GM23248 (cell line): ENCODE data around the gene GAL3ST1. TPM values are rescaled to one million over a fixed set of nuclear protein-coding genes. Genes with fewer than 3 reads are reported as not detected.
A peak's percentile ranks its signal among the peaks of the same experiment; 100 is the strongest.

Source experiments
- DNase-seq: peaks from one replicate; pipeline ENCODE4 v3.0.0-alpha.2; 2015
- H2AFZ ChIP-seq: fragments of 200-600 bp; sonication (generic); 2 replicates; pipeline ENCODE4 v1.6.1; 2016; ENCODE audit warnings: antibody characterized with exemption
- H3F3A ChIP-seq: fragments of 200-600 bp; sonication (generic); 2 replicates; pipeline ENCODE4 v1.6.1; 2016; ENCODE audit warnings: mild to moderate bottlenecking, antibody characterized with exemption, mixed run types; ENCODE audit not compliant: insufficient read depth
- H3K27ac ChIP-seq: fragments of 200-600 bp; sonication (generic); 2 replicates; pipeline ENCODE4 v1.5.1; 2016; ENCODE audit warnings: mild to moderate bottlenecking
- H3K27me3 ChIP-seq: fragments of 200-600 bp; sonication (generic); replicated peaks from 2 replicates; pipeline ENCODE4 v1.6.1; 2016; ENCODE audit warnings: mild to moderate bottlenecking; ENCODE audit not compliant: insufficient read depth
- H3K36me3 ChIP-seq: fragments of 200-600 bp; sonication (generic); 2 replicates; pipeline ENCODE4 v1.6.1; 2016; ENCODE audit warnings: low read depth, mild to moderate bottlenecking
- H3K4me1 ChIP-seq: fragments of 200-600 bp; sonication (generic); 2 replicates; pipeline ENCODE4 v1.6.1; 2016; ENCODE audit warnings: mild to moderate bottlenecking; ENCODE audit not compliant: insufficient read depth
- H3K4me2 ChIP-seq: fragments of 200-600 bp; sonication (generic); one replicate; pipeline ENCODE4 v1.6.1; 2016; ENCODE audit warnings: mild to moderate bottlenecking; ENCODE audit not compliant: unreplicated experiment
- H3K4me3 ChIP-seq: fragments of 200-600 bp; sonication (generic); 2 replicates; pipeline ENCODE4 v1.5.1; 2016; ENCODE audit warnings: mild to moderate bottlenecking
- H3K79me2 ChIP-seq: fragments of 200-600 bp; sonication (generic); 2 replicates; pipeline ENCODE4 v1.6.1; 2016; ENCODE audit warnings: mild to moderate bottlenecking; ENCODE audit not compliant: insufficient read depth
- H3K9ac ChIP-seq: fragments of 200-600 bp; sonication (generic); 2 replicates; pipeline ENCODE4 v1.6.1; 2016; ENCODE audit warnings: mild to moderate bottlenecking
- H3K9me2 ChIP-seq: fragments of 200-600 bp; sonication (generic); 2 replicates; pipeline ENCODE4 v1.6.1; 2016; ENCODE audit warnings: mixed run types, mild to moderate bottlenecking, moderate library complexity; ENCODE audit not compliant: insufficient read depth
- H3K9me3 ChIP-seq: fragments of 200-600 bp; sonication (generic); one replicate; pipeline ENCODE4 v1.6.1; 2017; ENCODE audit warnings: low read depth
- H4K20me1 ChIP-seq: fragments of 200-600 bp; sonication (generic); 2 replicates; pipeline ENCODE4 v1.6.0; 2016; ENCODE audit not compliant: insufficient read depth
- EZH2 ChIP-seq: fragments of 200-600 bp; sonication (generic); IDR thresholded peaks from 2 replicates; pipeline ENCODE4 v1.6.1; 2018; ENCODE audit warnings: antibody characterized with exemption, mild to moderate bottlenecking; ENCODE audit not compliant: insufficient read depth, poor library complexity, severe bottlenecking
- EZH2phosphoT487 ChIP-seq: fragments of 200-600 bp; sonication (generic); IDR thresholded peaks from 2 replicates; pipeline ENCODE4 v1.6.1; 2018; ENCODE audit warnings: antibody characterized with exemption, moderate library complexity, mild to moderate bottlenecking, low read depth; ENCODE audit not compliant: insufficient read depth
- WGBS, 2 experiments: methylation state at CpG; one replicate each; pipeline ENCODE4 v1.1.6; 2015 to 2017; ENCODE audit warnings: low lambda C conversion rate in 2 of 2, low coverage in 1 of 2; ENCODE audit errors: missing lambda C conversion rate in 2 of 2; 5-methylcytosine and 5-hydroxymethylcytosine counted together
- in situ Hi-C: fragments of 300-500 bp; cut with MboI; formaldehyde crosslinking; loops from 2 replicates; pipeline ENCODE4 v1.15.0; 2020
- polyA plus RNA-seq: library from polyadenylated mRNA; unstranded; fragments of >200 nt; fragmentation: Nextera tagmentation; extraction: Ambion mirVana; gene quantifications from 2 replicates; pipeline ENCODE4 v1.2.1, GENCODE V29; 2016
- total RNA-seq: library from RNA; depleted of rRNA; stranded (reverse); fragments of >200 nt; shearing (Covaris generic); gene quantifications from 2 replicates; pipeline ENCODE4 v1.2.3, GENCODE V29; 2014

GAL3ST1 gene
- total and polyA plus RNA-seq, 2 experiments from 2014 or later, result not detected

GRCh38 chr22:30614879-30615278 is 40.4 kb upstream of the GAL3ST1 start:
- Histone ChIP-seq H3K27ac (no peak overlapping the region), H2AFZ (no peak overlapping the region), H3K4me2 (no peak overlapping the region), H3K79me2 (no peaks in the 10 kb centered on the region), H3K4me1 (no peaks in the 10 kb centered on the region), H3K27me3 (no peaks in the 10 kb centered on the region), H3F3A (no peaks in the 10 kb centered on the region), H3K9me3 (no peaks in the 10 kb centered on the region), H4K20me1 (no peaks in the 10 kb centered on the region), H3K4me3 (no peak overlapping the region), H3K36me3 (no peaks in the 10 kb centered on the region), H3K9me2 (no peaks in the 10 kb centered on the region), H3K9ac (no peak overlapping the region)
- in situ Hi-C loops, result no loop called here
- no peak for DNase-seq
- no peak for TF ChIP-seq EZH2
- TF ChIP-seq EZH2phosphoT487, result no peak

- Histone ChIP-seq H3K27ac (no peak overlapping the region), H3K27me3 (no peaks in the 10 kb centered on the region), H3K9ac (no peak overlapping the region), H3K9me2 (no peaks in the 10 kb centered on the region), H3K4me1 (peaks cover 5% of the 10 kb centered on the region), H3F3A (0 out of 2 replicates have a peak, but pooled peaks cover 2% of the 10 kb centered on the region), H4K20me1 (no peaks in the 10 kb centered on the region), H2AFZ (no peak overlapping the region), H3K79me2 (no peaks in the 10 kb centered on the region), H3K9me3 (no peaks in the 10 kb centered on the region), H3K4me3 (no peak overlapping the region), H3K4me2 (no peak overlapping the region), H3K36me3 (no peaks in the 10 kb centered on the region)
- no peak for DNase-seq
- 91 to 95% methylated on average over 7 of the region's 7 CpGs for WGBS, 2 experiments
- TF ChIP-seq EZH2 (no peak), EZH2phosphoT487 (no peak)
- in situ Hi-C loops, result no loop called here
These were observed 39.8 kb upstream of the GAL3ST1 start for GRCh38 chr22:30614268-30614667.

- Histone ChIP-seq H3K9me2 (no peaks in the 10 kb centered on the region), H3K4me2 (no peak overlapping the region), H4K20me1 (no peaks in the 10 kb centered on the region), H3K27ac (no peak overlapping the region), H2AFZ (no peak overlapping the region), H3K4me1 (peaks cover 12% of the 10 kb centered on the region), H3K27me3 (no peaks in the 10 kb centered on the region), H3K4me3 (no peak overlapping the region), H3K79me2 (no peaks in the 10 kb centered on the region), H3K9me3 (no peaks in the 10 kb centered on the region), H3F3A (peaks cover 9% of the 10 kb centered on the region; the same call in 1 of the 2 replicates), H3K36me3 (no peaks in the 10 kb centered on the region), H3K9ac (no peak overlapping the region)
- in situ Hi-C loops, result no loop called here
- no peak for DNase-seq
- TF ChIP-seq EZH2phosphoT487, result no peak
- TF ChIP-seq EZH2, result no peak
- WGBS, 2 experiments, result 85 to 90% methylated on average over 8 of the region's 8 CpGs
These were observed 38.3 kb upstream of the GAL3ST1 start for GRCh38 chr22:30612789-30613188.

- no peaks in the 10 kb centered on the region for H3K27me3 ChIP-seq
- H3K4me2 ChIP-seq, result no peak overlapping the region
- DNase-seq, result peak; percentile 57
- peaks cover 17% of the 10 kb centered on the region for H3K4me1 ChIP-seq
- H4K20me1 ChIP-seq, result no peaks in the 10 kb centered on the region
- H3F3A ChIP-seq, result peaks cover 9% of the 10 kb centered on the region; the same call in 1 of the 2 replicates
- 87 to 96% methylated on average over 3 of the region's 3 CpGs for WGBS, 2 experiments
- H3K9ac ChIP-seq, result no peak overlapping the region
- H3K36me3 ChIP-seq, result no peaks in the 10 kb centered on the region
- no peaks in the 10 kb centered on the region for H3K9me3 ChIP-seq
- no peak overlapping the region for H2AFZ ChIP-seq
- no peak overlapping the region for H3K4me3 ChIP-seq
- no peaks in the 10 kb centered on the region for H3K9me2 ChIP-seq
- no peaks in the 10 kb centered on the region for H3K79me2 ChIP-seq
- no peak overlapping the region for H3K27ac ChIP-seq
- in situ Hi-C loops, result no loop called here
- TF ChIP-seq EZH2phosphoT487, result no peak
- no peak for TF ChIP-seq EZH2
These were observed 36.7 kb upstream of the GAL3ST1 start for GRCh38 chr22:30611197-30611596.

GRCh38 chr22:30610299-30610698 is 35.8 kb upstream of the GAL3ST1 start:
- Histone ChIP-seq H4K20me1 (no peaks in the 10 kb centered on the region), H3K9ac (no peak overlapping the region), H3F3A (peaks cover 9% of the 10 kb centered on the region; the same call in 1 of the 2 replicates), H3K79me2 (no peaks in the 10 kb centered on the region), H3K36me3 (no peaks in the 10 kb centered on the region), H2AFZ (no peak overlapping the region), H3K4me1 (peaks cover 23% of the 10 kb centered on the region), H3K4me2 (no peak overlapping the region), H3K4me3 (no peak overlapping the region), H3K27me3 (no peaks in the 10 kb centered on the region), H3K9me3 (no peaks in the 10 kb centered on the region), H3K9me2 (no peaks in the 10 kb centered on the region), H3K27ac (no peak overlapping the region)
- TF ChIP-seq EZH2 (no peak), EZH2phosphoT487 (no peak)
- 78% methylated on average over 7 of the region's 7 CpGs for WGBS, 2 experiments
- no peak for DNase-seq
- in situ Hi-C loops, result no loop called here
